ENCODE measurements around the gene TARDBP. TPM values are rescaled to one million over a fixed set of nuclear protein-coding genes. Genes with fewer than 3 reads are reported as not detected.
A peak's percentile ranks its signal among the peaks of the same experiment; 100 is the strongest.

TARDBP gene
- total RNA-seq, 1 donor from 2014 or later: 197 TPM

DNA sequence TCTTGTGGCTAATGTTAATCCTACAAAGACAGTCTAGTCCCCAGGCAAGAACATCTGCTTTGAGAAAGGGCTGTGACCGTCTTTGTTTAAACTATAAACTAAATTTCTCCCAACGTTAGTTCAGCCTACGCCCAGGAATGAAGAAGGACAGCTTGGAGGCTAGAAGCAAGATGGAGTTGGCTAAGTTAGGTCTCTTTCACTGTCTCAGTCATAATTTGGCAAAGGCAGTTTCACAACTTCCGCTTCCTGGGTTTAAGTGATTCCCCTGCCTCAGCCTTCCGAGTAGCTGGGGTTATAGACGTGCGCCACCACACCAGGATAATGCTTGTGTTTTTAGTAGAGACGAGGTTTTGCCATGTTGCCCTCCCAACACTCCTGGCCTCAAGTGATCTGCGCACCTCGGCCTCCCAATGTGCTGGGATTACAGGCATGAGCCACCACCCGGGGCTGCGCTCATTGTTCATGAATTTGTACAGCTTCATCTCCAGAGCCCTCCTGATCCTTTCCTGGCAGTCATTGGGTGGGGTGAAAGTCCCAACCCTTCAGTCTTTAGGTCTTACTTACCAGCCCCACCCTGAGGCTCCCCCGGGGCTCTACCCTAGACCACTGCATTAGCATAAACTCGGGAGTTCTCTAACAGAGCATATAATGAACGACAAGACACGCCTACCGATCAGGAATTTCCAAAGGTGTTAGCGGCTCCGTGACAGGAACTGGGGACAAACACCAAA is 39.5 kb downstream of the TARDBP start:
- Mint-ChIP-seq H3K9me3 (no peaks in the 10 kb centered on the region), H3K4me3 (no peak overlapping the region), H3K27ac (no peak overlapping the region), H3K36me3 (ENCODE audit: low read depth) (peaks cover 7% of the 10 kb centered on the region), H3K4me1 (ENCODE audit: low read depth) (no peaks in the 10 kb centered on the region), H3K27me3 (ENCODE audit: insufficient read depth) (no peaks in the 10 kb centered on the region)
- intact Hi-C loops (cut with micrococcal nuclease): no loop called here
- DNase-seq (ENCODE audit: low spot score): no peak

DNA sequence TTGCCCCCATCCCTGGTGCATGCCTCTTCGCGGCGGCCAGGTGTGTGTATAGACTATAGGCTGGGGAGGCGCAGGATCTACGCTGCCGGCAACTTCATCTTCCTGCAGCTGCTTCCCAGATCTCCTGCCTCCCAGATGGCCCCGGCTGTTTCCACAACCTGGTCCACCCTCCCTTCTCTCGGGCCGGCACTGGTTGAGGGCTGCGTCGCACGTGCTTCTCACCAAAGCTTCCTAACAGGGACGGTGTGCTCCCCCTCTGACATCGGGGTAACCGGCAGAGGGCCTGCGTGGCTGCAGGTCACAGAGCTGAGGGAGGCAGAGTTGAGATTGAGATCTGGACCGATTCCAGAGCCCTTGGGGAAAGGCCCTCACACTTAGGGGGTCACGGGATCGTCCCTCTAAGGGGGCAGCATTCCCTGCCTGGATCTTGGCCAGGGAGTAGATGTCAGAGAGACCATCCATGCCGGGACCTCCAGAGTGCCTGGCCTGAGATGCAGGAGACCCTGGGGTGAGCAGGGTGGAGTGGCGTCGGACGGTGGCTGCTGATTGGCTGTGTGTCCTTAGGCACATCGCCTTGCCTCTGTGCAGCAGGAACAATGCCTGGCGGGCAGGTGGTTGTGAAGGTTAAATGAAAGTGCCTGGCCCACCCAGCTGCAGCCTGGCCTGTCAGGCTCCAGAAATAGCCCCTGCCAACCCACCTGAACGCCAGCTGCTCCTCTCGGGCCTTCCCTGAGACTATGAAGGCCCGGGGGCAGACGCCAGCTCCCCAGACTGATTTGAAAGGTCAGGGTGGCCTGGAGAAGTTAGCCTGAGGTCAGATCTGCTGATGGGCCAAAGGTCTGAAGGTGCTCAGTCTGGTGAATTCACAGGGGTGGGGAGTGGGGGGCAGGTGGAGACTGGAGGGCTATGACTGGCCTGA is 40.6 kb downstream of the TARDBP start:
- Mint-ChIP-seq H3K27ac (no peak overlapping the region), H3K27me3 (ENCODE audit: insufficient read depth) (no peaks in the 10 kb centered on the region), H3K4me1 (ENCODE audit: low read depth) (no peaks in the 10 kb centered on the region), H3K36me3 (ENCODE audit: low read depth) (peaks cover 14% of the 10 kb centered on the region), H3K4me3 (no peak overlapping the region), H3K9me3 (no peaks in the 10 kb centered on the region)
- intact Hi-C loops (cut with micrococcal nuclease): no loop called here
- no peak for DNase-seq (ENCODE audit: low spot score)

DNA sequence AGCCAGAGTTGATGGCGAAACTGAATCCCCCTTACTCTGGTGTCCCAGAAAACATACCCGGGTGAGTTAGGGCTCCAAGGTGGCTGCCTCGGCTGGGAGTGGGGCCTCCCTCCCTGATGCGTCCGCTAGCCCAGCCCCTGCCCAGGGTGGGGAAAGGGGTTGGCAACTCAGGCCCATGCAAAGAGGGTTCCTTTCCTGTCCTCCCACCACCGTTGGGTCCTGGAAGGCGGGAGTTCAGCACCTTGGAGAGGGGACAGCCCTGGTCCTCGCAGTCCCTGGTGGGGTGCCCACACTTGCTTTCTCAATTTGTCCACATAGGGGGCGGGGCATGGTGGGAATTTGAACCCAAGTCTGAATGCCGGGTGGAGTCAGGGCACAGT is 41.3 kb downstream of the TARDBP start:
- Mint-ChIP-seq H3K9me3 (no peaks in the 10 kb centered on the region), H3K4me3 (no peak overlapping the region), H3K36me3 (ENCODE audit: low read depth) (peaks cover 16% of the 10 kb centered on the region), H3K27me3 (ENCODE audit: insufficient read depth) (no peaks in the 10 kb centered on the region), H3K27ac (no peak overlapping the region), H3K4me1 (ENCODE audit: low read depth) (no peaks in the 10 kb centered on the region)
- no peak for DNase-seq (ENCODE audit: low spot score)
- intact Hi-C loops (cut with micrococcal nuclease): no loop called here

DNA sequence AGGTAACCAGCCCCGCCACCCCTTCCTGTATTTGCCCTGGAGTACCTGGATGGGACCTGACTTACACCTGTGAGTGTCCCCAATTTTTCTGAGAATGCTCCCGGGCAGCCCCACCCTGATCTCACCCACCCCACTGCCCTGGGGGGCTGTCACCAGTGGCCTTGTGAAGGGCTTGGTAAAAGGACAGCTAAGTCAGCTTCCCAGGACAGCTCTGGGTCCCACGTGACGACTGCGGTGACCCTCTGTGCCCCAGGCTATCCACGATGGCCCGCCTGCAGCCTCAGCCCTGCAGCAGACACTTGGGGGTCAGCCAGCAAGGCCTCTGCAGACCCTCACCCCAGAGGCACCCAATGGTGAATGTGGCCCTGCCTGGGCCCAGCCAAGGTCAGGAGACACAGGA is 41.7 kb downstream of the TARDBP start:
- H3K27ac Mint-ChIP-seq: no peak overlapping the region
- H3K9me3 Mint-ChIP-seq: no peaks in the 10 kb centered on the region
- intact Hi-C loops (cut with micrococcal nuclease): no loop called here
- no peak overlapping the region for H3K4me3 Mint-ChIP-seq
- no peaks in the 10 kb centered on the region for H3K27me3 Mint-ChIP-seq (ENCODE audit: insufficient read depth)
- no peak for DNase-seq (ENCODE audit: low spot score)
- peaks cover 20% of the 10 kb centered on the region for H3K36me3 Mint-ChIP-seq (ENCODE audit: low read depth)
- no peaks in the 10 kb centered on the region for H3K4me1 Mint-ChIP-seq (ENCODE audit: low read depth)

DNA sequence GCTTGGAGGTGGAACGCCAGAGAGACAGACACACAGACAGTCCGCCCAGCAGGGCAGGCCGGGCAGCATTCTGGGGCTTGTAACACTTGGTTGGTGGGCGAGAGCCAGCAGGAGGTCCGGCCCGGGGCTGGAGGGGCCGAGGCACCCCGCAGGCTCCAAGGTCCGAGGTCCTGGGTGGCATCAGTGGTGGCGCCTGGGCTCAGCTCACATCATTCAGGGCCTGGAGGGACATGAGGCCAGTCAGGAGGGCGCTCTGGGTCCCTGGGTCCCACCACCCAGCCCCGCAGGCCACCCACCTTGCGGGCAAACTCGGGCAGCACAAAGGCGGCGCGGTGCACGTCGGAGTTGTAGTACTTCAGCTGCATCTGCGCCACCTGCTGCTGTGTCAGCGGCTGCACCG is 42.2 kb downstream of the TARDBP start:
- H3K9me3 Mint-ChIP-seq: no peaks in the 10 kb centered on the region
- no peaks in the 10 kb centered on the region for H3K27me3 Mint-ChIP-seq (ENCODE audit: insufficient read depth)
- H3K4me1 Mint-ChIP-seq (ENCODE audit: low read depth): no peaks in the 10 kb centered on the region
- DNase-seq (ENCODE audit: low spot score): no peak
- H3K27ac Mint-ChIP-seq: no peak overlapping the region
- no peak overlapping the region for H3K4me3 Mint-ChIP-seq
- intact Hi-C loops (cut with micrococcal nuclease): no loop called here
- peaks cover 21% of the 10 kb centered on the region for H3K36me3 Mint-ChIP-seq (ENCODE audit: low read depth)

DNA sequence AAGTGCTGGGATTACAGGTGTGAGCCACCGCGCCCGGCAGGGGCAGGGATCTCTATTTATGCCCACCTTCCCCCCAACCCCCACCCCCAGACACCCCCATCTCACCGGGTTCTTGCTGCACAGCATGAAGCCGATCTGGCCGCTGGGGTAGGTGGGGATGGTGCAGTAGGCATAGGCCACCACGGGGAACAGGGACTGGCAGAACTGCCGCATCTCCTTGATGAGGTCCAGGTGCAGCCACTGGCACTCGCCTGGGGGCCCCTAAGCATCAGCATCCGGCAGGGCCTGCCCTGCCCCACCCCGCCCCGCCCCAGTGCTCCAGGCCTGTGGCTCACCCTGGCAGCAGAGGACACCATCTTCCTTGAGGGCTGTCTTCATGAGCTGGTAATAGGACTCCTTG is 43.2 kb downstream of the TARDBP start:
- DNase-seq (ENCODE audit: low spot score): no peak
- no peaks in the 10 kb centered on the region for H3K9me3 Mint-ChIP-seq
- peaks cover 3% of the 10 kb centered on the region for H3K4me1 Mint-ChIP-seq (ENCODE audit: low read depth)
- H3K27me3 Mint-ChIP-seq (ENCODE audit: insufficient read depth): no peaks in the 10 kb centered on the region
- peaks cover 23% of the 10 kb centered on the region for H3K36me3 Mint-ChIP-seq (ENCODE audit: low read depth)
- no peak overlapping the region for H3K27ac Mint-ChIP-seq
- H3K4me3 Mint-ChIP-seq: no peak overlapping the region
- intact Hi-C loops (cut with micrococcal nuclease): no loop called here

DNA sequence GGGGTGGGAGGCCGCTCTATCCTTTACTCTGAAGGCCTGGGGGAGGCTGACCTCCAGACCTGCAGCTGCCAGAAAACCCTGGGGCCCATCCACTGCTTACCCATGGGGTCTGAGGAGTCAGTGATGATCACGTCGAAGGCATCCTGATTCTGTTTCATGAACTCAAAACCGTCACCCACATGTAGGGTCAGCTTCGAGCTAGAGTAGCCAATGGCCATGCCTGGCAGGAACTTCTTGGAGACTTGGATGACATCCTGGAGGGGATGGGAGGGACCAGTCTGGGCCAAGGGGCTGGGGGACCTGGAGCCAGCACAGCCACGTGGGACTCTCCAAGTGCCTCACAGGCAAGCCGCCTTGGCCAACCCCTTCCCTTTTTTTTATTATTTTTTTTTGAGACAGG is 44.0 kb downstream of the TARDBP start:
- Mint-ChIP-seq H3K36me3 (ENCODE audit: low read depth) (peaks cover 27% of the 10 kb centered on the region), H3K4me3 (no peak overlapping the region), H3K4me1 (ENCODE audit: low read depth) (peaks cover 8% of the 10 kb centered on the region), H3K9me3 (no peaks in the 10 kb centered on the region), H3K27ac (no peak overlapping the region), H3K27me3 (ENCODE audit: insufficient read depth) (no peaks in the 10 kb centered on the region)
- DNase-seq (ENCODE audit: low spot score): no peak
- intact Hi-C loops (cut with micrococcal nuclease): no loop called here

DNA sequence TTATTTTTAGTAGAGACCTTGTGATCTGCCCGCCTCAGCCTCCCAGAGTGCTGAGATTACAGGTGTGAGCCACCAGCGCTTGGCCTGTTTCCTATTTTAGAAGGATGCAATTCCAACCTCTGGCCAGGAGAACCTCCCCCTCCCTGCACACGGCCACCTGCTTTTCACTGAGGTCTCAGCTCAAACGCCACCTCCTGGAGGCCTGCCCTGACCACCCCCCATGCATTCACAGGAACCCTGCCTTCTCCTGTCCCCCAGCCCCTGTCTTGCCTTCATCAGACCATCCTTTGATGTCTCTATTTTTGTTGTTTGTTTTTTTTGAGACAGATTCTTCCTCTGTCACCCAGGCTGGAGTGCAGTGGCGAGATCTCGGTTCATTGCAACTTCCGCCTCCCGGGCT is 45.0 kb downstream of the TARDBP start:
- H3K27ac Mint-ChIP-seq: no peak overlapping the region
- intact Hi-C loops (cut with micrococcal nuclease): no loop called here
- no peaks in the 10 kb centered on the region for H3K27me3 Mint-ChIP-seq (ENCODE audit: insufficient read depth)
- H3K36me3 Mint-ChIP-seq (ENCODE audit: low read depth): peaks cover 30% of the 10 kb centered on the region
- peak overlapping the region; percentile 60 for H3K4me3 Mint-ChIP-seq
- no peak for DNase-seq (ENCODE audit: low spot score)
- H3K4me1 Mint-ChIP-seq (ENCODE audit: low read depth): peaks cover 17% of the 10 kb centered on the region
- H3K9me3 Mint-ChIP-seq: no peaks in the 10 kb centered on the region

DNA sequence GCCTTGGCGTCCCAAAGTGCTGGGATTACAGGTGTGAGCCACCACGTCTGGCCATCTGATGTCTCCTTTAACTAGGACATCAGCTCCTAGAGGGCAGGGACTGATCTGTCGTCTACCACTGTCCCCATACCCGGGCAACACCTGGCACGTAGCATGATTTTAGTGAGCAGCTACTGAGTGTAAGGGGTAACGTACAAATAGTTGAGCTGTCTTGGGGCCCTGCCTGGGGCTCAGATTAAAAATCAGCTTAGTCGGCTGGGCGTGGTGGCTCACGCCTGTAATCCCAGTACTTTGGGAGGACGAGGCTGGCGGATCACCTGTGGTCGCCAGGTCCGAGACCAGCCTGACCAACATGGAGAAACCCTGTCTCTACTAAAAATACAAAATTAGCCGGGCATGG is 45.6 kb downstream of the TARDBP start:
- Mint-ChIP-seq H3K36me3 (ENCODE audit: low read depth) (peaks cover 30% of the 10 kb centered on the region), H3K9me3 (no peaks in the 10 kb centered on the region), H3K27ac (no peak overlapping the region), H3K27me3 (ENCODE audit: insufficient read depth) (no peaks in the 10 kb centered on the region), H3K4me3 (peak overlapping the region; percentile 95), H3K4me1 (ENCODE audit: low read depth) (peaks cover 22% of the 10 kb centered on the region)
- DNase-seq (ENCODE audit: low spot score): no peak
- intact Hi-C loops (cut with micrococcal nuclease): no loop called here

DNA sequence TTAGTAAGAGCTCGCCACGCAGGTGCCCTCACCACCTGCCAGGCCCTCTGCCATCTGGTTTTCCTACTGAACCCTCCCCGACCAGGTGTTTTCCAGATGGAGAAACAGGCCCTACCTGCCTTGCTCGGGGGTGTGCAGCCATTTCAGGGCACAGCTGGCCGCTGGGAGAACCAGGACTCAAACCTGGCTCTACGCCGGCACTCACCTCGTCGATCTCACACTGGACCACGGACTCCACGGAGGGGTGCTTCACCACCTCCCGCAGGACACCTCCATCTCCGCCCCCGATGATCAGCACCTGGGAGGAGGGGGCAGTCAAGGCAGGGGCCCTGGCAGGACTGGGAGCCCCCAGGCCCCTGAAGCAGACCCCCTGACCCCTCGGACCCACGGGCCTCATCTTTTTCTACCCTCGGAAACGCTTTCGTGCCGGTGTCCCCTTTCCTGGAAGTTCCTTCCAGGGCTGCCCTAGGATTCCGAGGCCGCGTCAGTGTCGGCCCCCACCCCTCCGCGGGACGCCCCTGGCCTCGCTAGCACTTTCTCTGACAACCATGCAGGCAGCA is 46.2 kb downstream of the TARDBP start:
- no peaks in the 10 kb centered on the region for H3K27me3 Mint-ChIP-seq (ENCODE audit: insufficient read depth)
- H3K36me3 Mint-ChIP-seq (ENCODE audit: low read depth): peaks cover 33% of the 10 kb centered on the region
- peak overlapping the region; percentile 95 for H3K4me3 Mint-ChIP-seq
- peak overlapping the region; percentile 92 for H3K27ac Mint-ChIP-seq
- intact Hi-C loops (cut with micrococcal nuclease): no loop called here
- no peak for DNase-seq (ENCODE audit: low spot score)
- no peaks in the 10 kb centered on the region for H3K9me3 Mint-ChIP-seq
- H3K4me1 Mint-ChIP-seq (ENCODE audit: low read depth): peaks cover 29% of the 10 kb centered on the region

DNA sequence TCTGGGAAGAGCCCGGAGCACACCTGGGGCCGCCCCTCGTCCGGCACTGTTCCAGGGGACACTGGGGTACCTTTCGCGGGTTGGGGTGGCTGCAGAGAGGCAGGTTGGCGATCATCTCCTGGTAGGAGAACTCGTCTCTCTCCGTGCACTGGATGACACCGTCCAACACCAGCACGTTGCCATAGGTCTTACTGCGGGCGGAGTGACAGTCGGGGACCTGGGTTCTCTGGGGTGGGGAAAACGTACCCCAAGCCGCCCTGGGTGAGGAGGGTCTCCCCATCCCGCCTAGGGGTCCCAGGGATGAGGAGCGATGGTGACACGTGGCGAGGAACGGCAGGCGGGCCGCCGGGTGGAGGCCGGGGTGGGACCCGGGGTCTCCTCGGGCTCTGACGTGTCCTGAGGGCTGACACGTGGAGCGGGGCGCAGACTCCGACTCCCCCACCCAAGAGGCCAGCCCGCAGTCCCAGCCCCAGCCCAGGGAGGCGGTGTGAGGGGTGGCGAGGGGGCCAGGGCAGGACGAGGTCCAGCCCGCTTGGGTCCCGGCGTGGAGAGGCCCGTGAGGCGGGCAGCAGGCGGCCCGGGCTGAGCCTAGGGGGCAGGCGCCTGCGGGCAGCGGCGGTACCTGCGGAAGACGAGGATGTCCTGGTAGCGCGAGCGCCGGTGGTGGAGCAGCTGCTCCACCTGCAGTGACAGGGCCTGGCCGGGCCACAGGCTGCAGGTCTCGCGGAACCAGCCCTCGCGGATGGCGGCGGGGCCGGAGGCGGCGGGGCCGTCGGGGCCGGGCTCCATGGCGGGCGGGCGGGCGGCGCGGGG is 46.9 kb downstream of the TARDBP start:
- DNase-seq (ENCODE audit: low spot score): peak; percentile 26
- H3K9me3 Mint-ChIP-seq: no peaks in the 10 kb centered on the region
- peaks cover 30% of the 10 kb centered on the region for H3K4me1 Mint-ChIP-seq (ENCODE audit: low read depth)
- no peaks in the 10 kb centered on the region for H3K27me3 Mint-ChIP-seq (ENCODE audit: insufficient read depth)
- peak overlapping the region; percentile 95 for H3K4me3 Mint-ChIP-seq
- peaks cover 30% of the 10 kb centered on the region for H3K36me3 Mint-ChIP-seq (ENCODE audit: low read depth)
- peak overlapping the region; percentile 92 for H3K27ac Mint-ChIP-seq
- intact Hi-C loops (cut with micrococcal nuclease): no loop called here

DNA sequence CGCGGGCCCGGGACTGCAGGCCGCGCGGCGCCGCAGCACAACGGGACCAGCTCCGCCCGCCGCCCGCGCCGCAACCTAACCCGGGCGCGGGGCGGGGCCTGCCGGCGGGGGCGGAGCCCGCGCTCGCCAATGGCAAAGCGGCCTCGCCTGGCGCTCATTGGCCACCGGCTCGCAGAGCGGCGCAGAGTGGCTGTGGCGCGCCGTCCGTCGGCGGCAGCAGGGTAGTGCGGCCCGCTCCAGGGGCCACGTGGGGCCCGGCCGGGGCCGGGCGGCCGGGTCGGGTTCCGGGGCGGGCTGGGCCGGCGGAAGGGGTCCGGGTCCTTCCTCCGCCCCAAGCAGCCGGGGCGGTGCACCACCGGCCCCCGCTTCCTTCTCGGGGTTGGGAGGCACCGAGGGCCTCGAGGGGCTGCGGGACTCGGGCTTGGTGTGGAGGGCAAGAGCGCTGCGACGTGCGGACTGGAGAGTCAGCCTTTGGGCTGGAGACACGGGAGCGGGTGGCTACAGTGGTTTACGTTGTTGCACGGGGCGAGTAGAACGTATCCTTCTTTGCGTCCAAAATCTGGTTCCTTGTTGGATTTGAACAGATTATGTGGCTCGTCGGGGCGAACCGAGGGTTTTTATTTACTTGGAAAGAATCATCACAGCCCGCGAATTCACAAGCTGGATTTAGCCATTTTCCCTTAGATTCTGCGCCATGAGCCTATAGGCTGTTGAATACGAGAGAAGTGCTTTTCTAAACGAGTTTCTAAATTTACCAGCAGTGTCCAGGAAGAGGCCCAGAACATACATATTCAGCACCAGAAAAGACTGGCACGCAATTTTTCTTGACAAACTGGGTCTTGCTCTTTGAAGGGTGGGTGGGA is 47.7 kb downstream of the TARDBP start, which contains the start of gene SRM:
TSS of gene SRM (minus strand) at position 51 of the 863 bp plus-strand sequence. CDS start 75 bp downstream, outside the sequence.
- peak; percentile 94 for DNase-seq (ENCODE audit: low spot score)
- H3K4me1 Mint-ChIP-seq (ENCODE audit: low read depth): peaks cover 30% of the 10 kb centered on the region
- H3K27ac Mint-ChIP-seq: peak within 1 kb of the TSS; percentile 95
- H3K4me3 Mint-ChIP-seq: peak within 1 kb of the TSS; percentile 97
- no peaks in the 10 kb centered on the region for H3K27me3 Mint-ChIP-seq (ENCODE audit: insufficient read depth)
- no peaks in the 10 kb centered on the region for H3K9me3 Mint-ChIP-seq
- intact Hi-C loops (cut with micrococcal nuclease): loop anchor here (1.0 to 10.0 kb wide), 6 partner anchors 23 to 747 kb away; partner anchors contain the start of genes AGTRAP, CLCN6, EXOSC10 and MTHFR
- peaks cover 34% of the 10 kb centered on the region for H3K36me3 Mint-ChIP-seq (ENCODE audit: low read depth)
